HFFc6 (cell line): ENCODE measurements around the gene ADCY9. TPM values are rescaled to one million over a fixed set of nuclear protein-coding genes. Genes with fewer than 3 reads are reported as not detected.
A peak's percentile ranks its signal among the peaks of the same experiment; 100 is the strongest.

ENCODE experiments used
- DNase-seq: peaks from one replicate; pipeline ENCODE4 v3.0.0-alpha.2; 2018
- H3K27ac Mint-ChIP-seq: 2 replicates; pipeline ENCODE4 v1.8.0; 2020; ENCODE audit warnings: mild to moderate bottlenecking, mixed read lengths
- H3K27me3 Mint-ChIP-seq: 2 replicates; pipeline ENCODE4 v1.8.0; 2021; ENCODE audit warnings: mild to moderate bottlenecking, moderate library complexity, mixed read lengths; ENCODE audit not compliant: insufficient read depth
- H3K36me3 Mint-ChIP-seq: 2 replicates; pipeline ENCODE4 v1.8.0; 2021; ENCODE audit warnings: low read depth, mixed read lengths
- H3K4me1 Mint-ChIP-seq: 2 replicates; pipeline ENCODE4 v1.8.0; 2020; ENCODE audit warnings: low read depth, mixed read lengths
- H3K4me3 Mint-ChIP-seq: 2 replicates; pipeline ENCODE4 v1.8.0; 2020; ENCODE audit warnings: mild to moderate bottlenecking, moderate library complexity, mixed read lengths
- H3K9me3 Mint-ChIP-seq: 2 replicates; pipeline ENCODE4 v1.8.0; 2020; ENCODE audit warnings: mild to moderate bottlenecking, mixed read lengths
- CTCF ChIP-seq: fragments of 200-600 bp; sonication (generic); IDR thresholded peaks from 2 replicates; pipeline ENCODE4 v1.5.0; 2021; ENCODE audit warnings: antibody characterized with exemption, mild to moderate bottlenecking
- long read RNA-seq: library from polyadenylated mRNA; unstranded; transcript quantifications from one replicate; pipeline ENCODE4 v2.0.0, GENCODE V29; 2019
- total RNA-seq, 6 experiments: library from RNA; stranded (reverse); fragmentation: NEBNext Ultra II Directional; extraction: Animal tissue kit (Norgen Biotek cat#: 25700); gene quantifications; 2 replicates in 1 of 6; 3 replicates in 5 of 6; pipeline ENCODE4 v1.2.3, GENCODE V29; 2021

ADCY9 gene
- total RNA-seq: 10 to 100 TPM; 20.8 to 24.8 (median 22.6) TPM
- long read RNA-seq, partial matches to known transcripts: 0 of 3 reads
- long read RNA-seq, other reads (novel, unspliced or antisense): 3 of 3 reads

- no peak for TF ChIP-seq CTCF
- peak; percentile 38 for DNase-seq
- peak within 1 kb of the TSS; percentile 91 for H3K4me3 Mint-ChIP-seq
- H3K36me3 Mint-ChIP-seq: peaks cover 17% of the 10 kb centered on the region
- peak within 1 kb of the TSS; percentile 66 for H3K27ac Mint-ChIP-seq
- no peaks in the 10 kb centered on the region for H3K9me3 Mint-ChIP-seq
- no peaks in the 10 kb centered on the region for H3K27me3 Mint-ChIP-seq
- H3K4me1 Mint-ChIP-seq: peaks cover 42% of the 10 kb centered on the region
Observed at GRCh38 chr16:4116325-4117249, at the start of gene ADCY9. Gene ADCY9 (minus strand): TSS chr16:4116442. CDS start chr16:4115442, 1,000 bp downstream.

GRCh38 chr16:4160658-4161430 is 44.6 kb upstream of the ADCY9 start:
- Mint-ChIP-seq H3K27me3 (peaks cover 9% of the 10 kb centered on the region), H3K4me1 (peaks cover 6% of the 10 kb centered on the region; the same call in 1 of the 2 replicates), H3K9me3 (no peaks in the 10 kb centered on the region), H3K36me3 (no peaks in the 10 kb centered on the region), H3K4me3 (no peak overlapping the region), H3K27ac (no peak overlapping the region)
- no peak for DNase-seq
- TF ChIP-seq CTCF: peak; percentile 22; the same call in 1 of the 2 replicates

GRCh38 chr16:4159726-4160125 is 43.5 kb upstream of the ADCY9 start:
- TF ChIP-seq CTCF: no peak
- no peaks in the 10 kb centered on the region for H3K36me3 Mint-ChIP-seq
- H3K4me1 Mint-ChIP-seq: peaks cover 6% of the 10 kb centered on the region; the same call in 1 of the 2 replicates
- no peaks in the 10 kb centered on the region for H3K9me3 Mint-ChIP-seq
- no peak overlapping the region for H3K27ac Mint-ChIP-seq
- no peak overlapping the region for H3K4me3 Mint-ChIP-seq
- peaks cover 4% of the 10 kb centered on the region for H3K27me3 Mint-ChIP-seq
- DNase-seq: no peak

GRCh38 chr16:4158143-4159093 is 42.2 kb upstream of the ADCY9 start:
- TF ChIP-seq CTCF: no peak
- Mint-ChIP-seq H3K27me3 (peaks cover 4% of the 10 kb centered on the region), H3K27ac (no peak overlapping the region), H3K36me3 (no peaks in the 10 kb centered on the region), H3K4me3 (no peak overlapping the region), H3K9me3 (no peaks in the 10 kb centered on the region), H3K4me1 (peaks cover 6% of the 10 kb centered on the region; the same call in 1 of the 2 replicates)
- DNase-seq: no peak
